HG03280 (cell line): ENCODE results near the gene SPATS2L.

ENCODE experiments used
- ATAC-seq: cut with Tn5 transposase; IDR thresholded peaks from one replicate; pipeline ENCODE4 v1.9.1; 2021; ENCODE audit warnings: mild to moderate bottlenecking, moderate library complexity; ENCODE audit not compliant: unreplicated experiment

Gene SPATS2L, protein sequence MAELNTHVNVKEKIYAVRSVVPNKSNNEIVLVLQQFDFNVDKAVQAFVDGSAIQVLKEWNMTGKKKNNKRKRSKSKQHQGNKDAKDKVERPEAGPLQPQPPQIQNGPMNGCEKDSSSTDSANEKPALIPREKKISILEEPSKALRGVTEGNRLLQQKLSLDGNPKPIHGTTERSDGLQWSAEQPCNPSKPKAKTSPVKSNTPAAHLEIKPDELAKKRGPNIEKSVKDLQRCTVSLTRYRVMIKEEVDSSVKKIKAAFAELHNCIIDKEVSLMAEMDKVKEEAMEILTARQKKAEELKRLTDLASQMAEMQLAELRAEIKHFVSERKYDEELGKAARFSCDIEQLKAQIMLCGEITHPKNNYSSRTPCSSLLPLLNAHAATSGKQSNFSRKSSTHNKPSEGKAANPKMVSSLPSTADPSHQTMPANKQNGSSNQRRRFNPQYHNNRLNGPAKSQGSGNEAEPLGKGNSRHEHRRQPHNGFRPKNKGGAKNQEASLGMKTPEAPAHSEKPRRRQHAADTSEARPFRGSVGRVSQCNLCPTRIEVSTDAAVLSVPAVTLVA

DNA sequence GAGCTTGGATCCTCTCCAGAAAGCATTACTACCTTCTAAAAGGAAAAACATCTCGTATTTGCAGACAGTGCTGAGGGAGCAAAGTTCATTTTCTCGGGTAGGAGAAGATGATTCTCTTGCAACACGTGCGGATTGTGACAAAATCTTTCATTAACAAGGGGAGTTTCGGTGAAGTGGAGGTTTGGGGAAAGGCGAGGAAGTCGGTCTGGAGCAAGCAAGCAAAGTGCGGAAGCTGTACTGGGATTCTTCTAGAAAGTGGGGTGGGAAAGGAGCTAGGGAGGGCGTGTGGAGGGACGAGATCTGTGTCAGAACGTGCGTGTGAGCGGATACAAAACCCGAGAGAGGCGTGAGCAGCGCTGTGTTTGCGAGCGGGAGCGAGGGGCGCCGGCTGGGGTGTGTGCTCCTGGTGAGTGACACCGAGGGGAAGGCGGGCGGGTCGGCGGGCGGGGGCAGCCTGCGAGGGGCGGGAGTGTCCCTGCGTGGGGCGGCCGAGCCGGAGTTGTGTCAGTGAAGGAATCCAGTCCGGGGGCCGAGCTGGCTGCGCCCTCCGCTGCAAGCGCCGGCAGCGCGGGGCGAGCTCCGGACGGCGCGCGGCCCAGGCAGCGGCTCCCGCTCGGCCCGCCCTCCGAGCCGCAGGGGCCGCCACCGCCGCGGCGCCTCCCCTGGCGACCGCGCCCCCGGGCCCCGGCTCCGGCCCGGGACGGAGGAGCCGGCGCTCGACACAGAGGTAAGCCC, at the start of gene SPATS2L:
SPATS2L (plus strand) TSS at position 498 of the 735 bp plus-strand sequence. CDS start 82,552 bp downstream, outside the sequence.
- peak; percentile 58 for ATAC-seq

DNA sequence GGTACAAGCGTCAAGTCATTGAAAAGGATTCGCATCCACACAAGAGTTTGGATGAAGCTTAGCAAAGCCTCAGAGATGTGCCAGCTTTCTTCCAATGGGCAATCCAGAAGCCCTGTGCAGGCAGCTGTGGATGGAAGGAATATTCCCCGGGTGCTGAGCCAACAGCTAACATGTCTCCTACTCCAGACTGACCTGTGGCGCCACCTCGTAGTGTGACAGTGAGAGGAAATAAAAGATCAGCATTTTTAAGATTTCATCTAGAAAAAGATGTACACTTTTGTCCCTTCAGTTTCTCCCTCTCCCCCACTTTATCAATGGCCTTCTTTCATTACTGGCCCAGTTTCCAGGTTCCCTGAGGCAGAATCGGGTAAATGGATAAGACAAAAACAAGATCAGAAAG, 48.9 kb upstream of the SPATS2L start:
- no peak for ATAC-seq

DNA sequence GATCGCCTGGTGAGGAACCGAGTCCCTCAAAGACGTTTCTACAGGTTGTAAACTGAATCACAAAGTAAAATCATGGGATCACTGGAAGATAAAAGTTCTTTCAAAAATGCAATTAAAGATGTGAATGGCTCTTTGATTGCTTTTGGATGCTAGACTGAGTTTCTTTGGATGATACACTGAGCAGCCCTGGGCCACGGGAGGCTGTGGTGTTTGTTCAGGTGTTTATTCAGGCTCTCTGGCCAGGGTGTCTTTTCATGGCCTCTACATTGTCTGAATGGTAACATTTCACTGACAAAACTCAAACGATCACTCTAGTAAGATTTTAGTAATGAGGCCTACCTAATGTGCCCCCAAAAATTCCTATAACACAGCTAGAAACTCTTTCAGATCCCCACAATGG, 48.4 kb upstream of the SPATS2L start:
- no peak for ATAC-seq

DNA sequence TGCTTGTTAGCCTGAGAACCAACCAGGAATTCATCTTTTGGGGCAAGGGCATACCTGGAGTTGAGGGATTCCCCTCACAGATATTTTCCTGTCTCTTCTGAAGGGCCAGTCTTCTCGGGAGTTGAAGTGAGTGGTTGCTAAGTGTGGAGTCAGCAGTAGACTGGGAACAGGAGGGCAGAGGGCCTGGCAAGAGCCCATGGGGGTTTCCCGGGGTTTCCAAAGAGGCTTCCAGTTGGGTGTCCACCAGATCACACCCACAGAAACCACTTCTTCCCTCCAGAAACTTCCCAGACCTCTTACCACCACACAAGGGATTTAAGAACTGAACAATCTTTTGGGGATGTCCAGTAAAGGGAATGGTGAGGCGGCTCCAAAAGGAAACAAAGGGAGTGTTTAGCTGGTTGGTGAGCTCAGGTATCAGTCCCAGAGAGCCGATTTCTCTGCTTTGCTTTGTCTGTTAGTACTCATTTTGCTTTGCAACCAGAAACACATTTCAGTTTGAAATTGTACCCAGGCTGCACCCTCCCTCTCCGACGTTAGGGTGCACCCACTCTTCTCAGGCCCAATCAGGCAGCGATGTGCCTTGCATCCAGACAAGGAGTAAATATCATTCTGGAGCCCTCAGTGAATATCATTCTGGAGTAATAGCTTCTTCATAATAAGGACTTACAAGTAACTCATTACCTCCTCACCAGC, 47.5 kb upstream of the SPATS2L start:
- no peak for ATAC-seq

DNA sequence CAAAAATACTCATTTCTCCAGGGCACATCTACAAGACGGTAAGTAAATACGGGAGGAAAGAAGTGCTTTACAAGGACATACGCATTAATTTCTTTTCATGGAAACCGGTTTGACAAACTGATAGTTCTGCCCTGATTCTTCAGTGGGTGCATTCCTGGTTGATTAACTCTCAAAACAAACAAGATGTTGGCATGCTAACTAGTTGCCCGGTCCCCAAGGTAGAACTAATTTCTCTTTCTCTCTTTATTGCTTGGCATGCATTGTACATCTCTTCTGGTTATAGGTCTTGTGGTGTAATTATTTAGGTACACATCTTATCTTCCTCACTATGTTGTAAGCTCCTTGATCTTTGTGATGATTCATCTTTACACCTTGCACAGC, 46.9 kb upstream of the SPATS2L start:
- ATAC-seq = no peak

DNA sequence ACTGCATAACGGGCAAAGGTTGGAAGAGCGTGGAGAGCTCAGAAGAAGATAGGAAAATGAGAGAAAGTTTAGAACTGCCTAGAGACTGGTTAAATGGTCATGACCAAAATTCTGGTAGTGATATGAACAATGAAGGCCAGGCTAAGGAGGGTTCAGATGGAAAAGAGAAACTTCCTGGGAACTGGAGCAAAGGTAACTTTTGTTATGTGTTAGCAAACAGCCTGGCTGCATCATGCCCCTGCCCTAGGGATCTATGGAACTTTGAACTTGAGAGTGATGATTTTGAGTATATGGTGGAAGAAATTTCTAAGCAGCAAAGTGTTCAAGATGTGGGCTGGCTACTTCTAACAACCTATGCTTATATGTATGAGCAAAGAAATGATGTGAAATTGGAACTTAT, 44.4 kb upstream of the SPATS2L start:
- no peak for ATAC-seq

DNA sequence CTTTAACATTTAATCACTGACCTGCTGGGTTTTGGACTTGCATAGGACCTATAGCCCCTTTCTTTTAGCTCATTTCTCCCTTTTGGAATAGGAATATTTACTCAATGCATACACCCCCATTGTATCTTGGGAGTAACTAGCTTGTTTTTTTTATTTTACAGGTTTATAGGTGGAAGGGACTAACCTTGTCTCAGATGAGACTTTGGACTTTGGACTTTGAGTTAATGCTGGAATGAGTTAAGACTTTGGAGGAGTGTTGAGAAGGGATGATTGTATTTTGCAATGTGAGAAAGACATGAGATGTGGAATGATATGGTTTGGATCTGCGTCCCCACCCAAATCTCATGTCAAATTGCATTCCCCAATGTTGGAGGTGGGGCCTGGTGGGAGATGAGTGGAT, 43.2 kb upstream of the SPATS2L start:
- no peak for ATAC-seq

DNA sequence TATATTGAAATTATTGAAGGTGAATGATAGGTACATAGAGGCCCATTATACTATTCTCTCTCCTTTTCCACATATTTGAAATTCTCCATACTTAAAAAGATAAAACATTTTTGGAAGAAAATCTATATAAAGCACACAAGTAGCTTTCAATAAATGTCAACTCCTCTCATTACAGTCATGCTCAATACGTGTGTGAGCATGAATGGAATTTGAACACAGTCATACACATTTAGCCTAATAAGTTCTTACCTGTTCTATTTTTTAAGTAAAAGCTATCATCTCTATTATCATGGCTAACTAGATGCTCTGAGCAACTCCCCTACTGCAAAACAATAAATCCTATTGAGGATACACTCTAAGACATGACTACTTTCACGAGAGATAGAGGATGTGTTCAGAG, 41.9 kb upstream of the SPATS2L start:
- ATAC-seq = no peak

DNA sequence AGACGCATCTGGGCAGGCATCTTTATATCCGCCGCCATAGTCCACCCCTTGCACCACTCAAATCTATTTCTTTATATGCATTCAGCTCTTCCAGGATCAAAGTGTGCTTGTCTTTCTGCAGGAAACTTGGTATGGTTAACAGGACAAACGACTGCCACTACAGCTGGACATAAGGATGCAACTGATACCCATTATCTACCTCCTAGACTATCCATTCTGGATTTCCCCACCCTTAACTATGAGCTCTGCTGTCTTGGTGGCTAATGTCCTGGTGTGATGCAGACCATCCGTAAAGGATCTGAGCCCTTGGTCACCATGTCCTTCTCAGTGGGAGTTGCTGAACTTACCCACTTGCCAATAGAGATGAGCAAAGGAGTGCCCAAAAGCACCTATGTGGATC, 40.1 kb upstream of the SPATS2L start:
- ATAC-seq = no peak

DNA sequence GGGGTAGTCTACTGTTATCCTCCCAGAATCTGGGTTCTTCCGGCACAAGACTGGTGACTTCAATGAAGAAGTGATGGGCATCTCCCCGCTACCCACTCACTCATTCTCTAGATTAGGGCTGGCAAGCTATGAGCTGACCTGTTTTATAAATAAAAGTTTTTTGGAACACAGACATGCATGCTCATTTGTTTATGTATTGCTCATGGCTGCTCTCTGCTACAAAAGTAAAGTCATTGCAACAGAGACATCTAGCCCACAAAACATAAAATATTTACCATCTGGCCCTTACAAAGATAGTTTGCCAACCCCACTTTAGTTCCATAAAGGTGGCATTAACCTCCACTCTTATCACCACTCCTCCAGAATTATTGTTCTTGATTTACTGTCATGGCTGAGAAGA, 39.1 kb upstream of the SPATS2L start:
- no peak for ATAC-seq

DNA sequence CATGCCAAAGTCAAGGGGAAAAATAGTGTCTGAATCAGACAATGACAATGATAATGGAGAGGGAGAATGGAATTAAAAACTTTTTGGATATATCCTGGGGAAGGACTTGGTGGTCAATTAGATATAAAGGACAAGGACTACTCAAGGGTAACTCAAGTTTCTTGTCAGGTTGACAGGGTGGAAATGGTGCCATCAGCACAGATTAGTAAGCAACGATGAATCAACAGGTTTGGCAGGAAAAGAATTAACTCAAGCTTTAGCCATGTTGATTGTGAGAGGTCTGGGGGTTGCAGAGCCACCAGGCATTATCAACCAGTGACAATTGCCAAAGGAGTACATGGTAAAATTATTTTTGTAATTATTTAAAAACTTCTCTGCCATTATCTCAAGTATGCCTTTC, 35.8 kb upstream of the SPATS2L start:
- no peak for ATAC-seq

DNA sequence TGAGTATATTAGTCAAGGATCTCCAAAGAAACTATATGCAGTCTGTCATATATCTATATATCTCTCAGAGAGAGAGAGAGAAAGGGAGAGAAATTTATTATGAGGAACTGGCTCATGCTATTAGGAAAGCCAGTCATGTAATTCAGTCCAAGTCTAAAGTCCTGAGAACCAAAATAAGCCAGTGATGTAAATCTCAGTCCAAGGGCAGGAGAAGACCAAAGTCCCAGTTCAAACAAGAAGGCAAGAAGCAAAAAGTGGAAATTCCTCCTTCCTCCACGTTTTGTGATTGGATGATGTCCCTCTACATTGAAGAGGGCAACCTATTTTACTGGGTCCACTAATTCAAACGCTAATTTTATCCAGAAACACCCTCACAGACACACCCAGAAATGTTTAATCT, 34.2 kb upstream of the SPATS2L start:
- no peak for ATAC-seq

DNA sequence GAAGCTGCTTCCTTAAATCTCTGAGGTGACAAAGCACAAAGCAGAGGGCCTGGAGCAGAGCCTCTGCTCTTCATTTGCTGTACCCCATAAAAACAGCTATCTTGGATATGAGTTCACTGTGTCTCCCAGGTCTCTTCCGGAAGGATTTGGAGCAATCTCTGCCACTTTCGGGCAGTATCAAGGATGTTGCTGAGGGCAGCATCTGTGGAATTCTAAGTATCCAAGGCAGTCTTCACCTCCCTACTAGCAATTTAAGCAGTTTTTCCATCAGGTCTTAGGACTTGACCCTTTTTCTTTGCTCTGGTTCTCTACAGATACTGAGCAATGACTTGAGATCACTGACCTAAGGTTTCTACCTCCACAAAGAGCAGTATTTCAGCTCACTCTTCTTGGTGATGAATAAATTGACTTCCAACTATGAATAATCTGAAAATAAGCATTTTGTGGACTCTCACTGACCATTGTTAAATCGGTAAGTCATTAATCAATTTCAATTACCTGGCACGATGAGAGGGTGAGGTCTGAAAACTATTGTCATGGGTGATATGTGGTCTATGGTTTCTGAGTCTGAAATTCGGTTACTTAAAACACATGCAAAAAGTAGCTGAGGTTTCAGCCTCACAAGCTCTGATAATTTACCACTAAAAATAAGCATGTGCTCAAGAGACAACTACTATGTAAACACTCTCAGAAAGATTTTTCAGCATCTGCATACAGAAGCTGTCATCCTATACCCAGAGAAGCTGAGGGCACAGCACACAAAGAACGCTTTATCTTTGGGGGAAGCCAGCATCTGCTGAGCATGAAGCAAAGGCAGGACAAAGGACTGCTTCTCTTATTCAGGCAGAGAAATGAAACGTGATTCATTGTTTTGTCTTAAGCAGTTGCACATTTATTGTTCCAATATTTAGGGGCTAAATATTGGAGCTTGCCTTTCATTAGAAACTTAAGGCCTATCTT, 32.1 kb upstream of the SPATS2L start:
- ATAC-seq = no peak

DNA sequence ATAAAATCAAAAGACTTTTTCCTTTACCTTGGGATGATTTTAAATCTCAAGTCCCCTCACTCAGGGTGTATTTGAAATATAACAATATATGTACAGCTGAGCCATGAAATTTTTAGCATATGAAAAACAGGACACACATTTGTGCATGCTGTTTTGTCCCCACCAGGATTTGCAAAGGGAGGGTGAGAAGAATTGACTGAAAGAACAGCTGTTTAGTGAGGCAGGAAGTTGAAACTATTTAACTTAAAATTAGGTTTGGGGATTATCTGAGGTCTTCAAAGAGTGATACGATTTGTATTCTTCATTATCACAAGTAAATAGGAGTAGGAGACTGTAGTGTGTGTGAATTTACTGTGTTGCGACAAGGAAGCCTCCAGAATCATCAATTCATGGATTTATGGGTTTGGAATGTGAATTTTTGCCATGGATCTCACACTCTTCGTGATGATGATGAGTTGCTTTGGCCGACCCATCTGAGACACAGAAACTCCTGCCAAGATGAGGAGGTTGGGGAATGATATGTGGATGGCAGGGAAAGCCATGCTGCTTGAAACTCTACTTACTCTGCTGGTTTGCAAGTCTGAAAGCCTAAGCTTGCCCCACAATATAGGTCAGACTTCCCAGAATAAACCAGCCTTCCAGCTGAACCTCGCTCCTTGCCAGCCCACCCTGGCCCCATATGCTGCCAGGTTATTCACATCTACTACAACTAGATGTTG, 31.0 kb upstream of the SPATS2L start:
- no peak for ATAC-seq

DNA sequence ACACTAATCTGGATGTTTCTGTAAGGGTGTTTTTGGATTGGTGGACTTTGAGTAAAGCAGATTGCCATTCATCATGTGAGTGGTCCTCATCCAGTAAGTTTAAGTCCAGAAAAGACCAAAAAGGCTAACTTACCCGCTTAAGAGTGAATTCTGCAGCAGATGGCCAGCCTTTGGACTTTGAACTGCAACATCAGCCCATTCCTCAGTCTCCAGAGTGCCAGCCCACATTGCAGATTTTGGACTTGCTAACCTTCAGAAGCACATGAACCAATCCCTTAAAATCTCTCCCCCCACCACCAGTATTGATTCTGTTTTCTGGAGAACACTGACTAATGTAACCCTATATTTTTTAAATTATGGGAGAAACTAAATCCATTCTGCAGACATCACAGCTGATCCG, 30.0 kb upstream of the SPATS2L start:
- ATAC-seq = no peak

DNA sequence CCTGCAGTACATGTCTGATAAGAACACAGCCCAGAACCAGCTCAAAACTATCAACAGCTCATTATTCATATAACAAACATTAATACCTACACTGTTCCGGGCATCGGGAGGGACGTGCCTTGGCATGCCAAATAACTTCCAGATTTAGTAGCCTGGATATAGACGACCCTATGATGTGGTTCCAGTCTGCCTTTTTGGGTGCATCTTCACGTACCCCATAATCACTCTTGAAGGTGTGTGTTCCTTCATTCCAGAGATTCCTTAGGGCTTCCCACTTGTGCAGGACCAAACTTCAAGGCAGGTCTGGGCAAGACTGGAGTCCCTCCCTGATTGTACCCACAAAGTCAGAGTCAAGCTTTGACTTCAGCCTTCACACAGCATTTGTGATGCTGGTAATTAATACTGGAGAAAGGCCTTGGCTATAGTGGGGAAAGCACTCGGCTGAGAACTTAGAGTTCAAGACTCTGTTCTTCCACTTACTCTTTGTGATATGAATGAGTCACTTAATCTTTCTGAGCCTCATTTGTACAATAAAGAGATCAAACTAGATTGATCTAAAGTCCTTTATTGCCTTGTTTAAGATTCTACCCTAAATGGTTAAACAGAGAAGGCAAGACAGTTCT, 27.7 kb upstream of the SPATS2L start:
- no peak for ATAC-seq

DNA sequence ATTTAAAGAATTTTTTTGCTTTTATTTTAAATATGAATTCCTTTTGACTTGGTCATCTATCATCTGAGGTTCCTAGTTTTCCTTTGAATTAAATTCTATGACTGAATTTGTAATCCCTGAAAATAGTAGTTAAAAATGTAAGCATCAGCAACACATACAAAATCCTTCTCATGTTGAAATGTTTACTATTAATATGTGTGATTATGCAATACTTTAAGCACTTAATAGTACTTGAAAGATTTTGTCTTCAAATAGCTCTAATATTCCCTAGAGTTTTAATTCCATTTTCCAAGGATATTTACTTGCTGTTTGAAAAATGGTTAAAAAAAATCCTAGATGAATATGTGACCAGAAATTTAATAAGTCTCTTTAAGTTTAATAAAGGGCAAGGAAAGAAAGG, 26.6 kb upstream of the SPATS2L start:
- ATAC-seq = no peak

DNA sequence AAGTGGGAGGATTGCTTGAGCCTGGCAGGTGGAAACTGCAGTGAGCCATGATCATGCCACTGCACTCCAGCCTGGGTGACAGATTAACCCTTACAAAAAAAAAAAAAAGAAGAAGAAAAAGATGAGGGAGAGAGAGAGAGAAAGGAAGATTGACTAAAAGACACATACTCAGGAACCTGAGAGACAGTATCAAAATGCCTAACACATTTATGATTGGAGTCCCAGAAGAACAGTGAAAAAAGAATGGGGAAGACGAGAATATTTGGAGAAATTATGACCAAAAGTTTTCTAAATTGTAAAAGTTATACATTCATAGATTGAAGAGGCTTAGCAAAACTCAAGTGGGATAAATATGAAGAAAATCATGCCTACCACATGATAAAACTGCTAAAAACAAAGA, 19.9 kb upstream of the SPATS2L start:
- ATAC-seq = no peak

DNA sequence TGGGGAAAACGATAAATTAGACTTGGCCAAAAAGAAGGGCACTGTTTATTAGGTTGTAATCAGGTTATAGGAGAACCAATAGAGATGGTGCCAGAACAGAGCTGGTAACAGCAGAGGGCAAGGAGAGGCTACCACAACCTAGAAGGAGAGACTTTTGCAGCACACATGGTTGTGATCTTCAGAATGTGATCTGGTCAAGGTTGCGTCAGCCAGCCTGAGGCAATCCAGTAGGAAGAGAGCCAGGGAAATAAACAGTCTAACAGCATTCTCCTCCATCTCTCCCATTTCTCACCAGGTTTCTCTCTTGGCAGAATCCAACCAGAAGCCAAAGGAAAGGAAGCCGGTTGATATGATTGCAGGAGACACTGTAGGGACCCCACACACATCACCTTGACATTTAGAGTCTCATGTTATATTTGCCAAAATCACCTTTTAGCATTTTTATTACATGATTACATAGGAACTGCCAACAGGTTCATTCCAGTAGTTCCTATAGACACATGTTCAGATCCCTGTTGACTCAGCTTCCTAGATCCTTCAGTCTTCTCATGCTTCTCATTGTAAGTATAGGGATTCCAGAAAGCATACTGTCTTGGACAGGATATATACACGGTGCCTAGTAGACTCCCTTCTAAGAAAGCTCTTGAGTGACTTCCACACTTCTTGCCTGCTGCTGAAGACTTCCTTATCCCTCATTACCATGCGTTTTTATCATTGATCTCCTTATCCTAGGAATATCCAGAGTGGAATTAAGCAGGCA, 17.6 kb upstream of the SPATS2L start:
- ATAC-seq = no peak
